Muscle of leg (tissue), 11 donors: ENCODE data around the gene HAUS3. TPM values are rescaled to one million over a fixed set of nuclear protein-coding genes. Genes with fewer than 3 reads are reported as not detected.

Source experiments
- DNase-seq: peaks from one replicate; pipeline ENCODE4 v3.0.0; 2013
- H3K27ac ChIP-seq: one replicate; pipeline ENCODE4 v1.5.1; 2013; ENCODE audit warnings: mild to moderate bottlenecking, low read length, control low read depth
- H3K27me3 ChIP-seq: one replicate; pipeline ENCODE4 v1.6.1; 2013; ENCODE audit warnings: low read length; ENCODE audit not compliant: control insufficient read depth, insufficient read depth
- H3K36me3 ChIP-seq: one replicate; pipeline ENCODE4 v1.6.1; 2013; ENCODE audit warnings: low read length; ENCODE audit not compliant: control insufficient read depth, insufficient read depth
- H3K4me1 ChIP-seq: one replicate; pipeline ENCODE4 v1.6.1; 2013; ENCODE audit warnings: low read length; ENCODE audit not compliant: control insufficient read depth, insufficient read depth
- H3K4me3 ChIP-seq: one replicate; pipeline ENCODE4 v1.5.1; 2013; ENCODE audit warnings: low read length, control low read depth
- H3K9me3 ChIP-seq: replicated peaks from 2 replicates; pipeline ENCODE4 v1.6.1; 2013; ENCODE audit warnings: low read depth, low read length; ENCODE audit not compliant: control insufficient read depth
- WGBS: methylation state at CpG from one replicate; pipeline ENCODE4 v1.1.5; 2013; ENCODE audit warnings: missing lambda C conversion rate; ENCODE audit not compliant: insufficient coverage; 5-methylcytosine and 5-hydroxymethylcytosine counted together
- polyA plus RNA-seq, 8 donors: library from polyadenylated mRNA; unstranded; fragments of 120-200 nt; gene quantifications; one replicate each; pipeline versions ENCODE4 v1.2.1 to v1.2.3, GENCODE V29; 2013; ENCODE audit warnings: inconsistent platforms in 1 of 8, low replicate concordance in 1 of 8; ENCODE audit not compliant: insufficient read length in 8 of 8, insufficient read depth in 1 of 8
- total RNA-seq: library from RNA; stranded (reverse); fragments of 120-200 nt; gene quantifications from one replicate; pipeline ENCODE4 v1.2.4, GENCODE V29; 2013

Gene HAUS3
- total and polyA plus RNA-seq, 9 donors, result 11.5 to 15.6 (median 12.9) TPM

DNA sequence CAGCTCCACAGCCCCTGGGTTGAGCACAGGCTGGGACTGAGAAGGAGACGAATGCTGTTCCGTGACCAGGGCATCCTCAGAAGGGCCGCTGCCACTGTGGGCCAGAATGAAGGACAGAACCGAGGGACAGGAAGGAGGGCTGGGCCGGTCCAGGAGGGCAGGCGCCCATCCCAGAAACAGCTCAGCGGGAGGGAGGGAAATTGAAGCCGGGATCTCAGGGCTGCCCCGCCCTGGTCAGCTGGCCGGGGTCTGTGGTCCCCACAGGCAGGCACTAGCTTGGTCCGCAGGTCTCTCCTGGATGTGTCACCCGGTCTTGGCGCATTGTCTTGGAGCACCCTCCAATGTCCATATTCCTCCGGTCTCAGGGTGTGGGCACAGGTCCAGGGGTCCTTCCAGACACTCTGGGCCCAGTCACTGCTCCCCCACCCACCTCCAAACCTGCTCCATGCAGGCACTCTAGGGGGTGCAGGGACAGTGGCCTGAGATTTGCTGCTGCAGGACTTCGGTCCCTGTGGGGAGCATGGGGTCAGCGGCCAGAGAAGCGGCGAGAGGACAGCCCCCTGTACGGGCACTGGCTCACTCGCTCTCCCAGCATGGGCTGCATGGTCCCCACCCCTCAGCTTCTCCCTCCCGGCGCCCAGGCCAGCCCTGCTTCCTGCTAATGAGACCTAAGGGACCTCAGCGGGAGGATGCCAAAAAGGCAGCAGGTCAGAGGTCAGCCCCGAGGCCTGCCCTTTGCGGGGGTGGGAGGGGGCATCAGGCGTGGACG is 43.9 kb upstream of the HAUS3 start:
- DNase-seq, result no peak
- no peaks in the 10 kb centered on the region for H3K27me3 ChIP-seq
- WGBS, result 64% methylated on average over 21 of the region's 27 CpGs
- peaks cover 22% of the 10 kb centered on the region for H3K4me1 ChIP-seq
- H3K27ac ChIP-seq, result no peak overlapping the region
- H3K4me3 ChIP-seq, result no peak overlapping the region
- no peaks in the 10 kb centered on the region for H3K9me3 ChIP-seq
- H3K36me3 ChIP-seq, result no peaks in the 10 kb centered on the region

DNA sequence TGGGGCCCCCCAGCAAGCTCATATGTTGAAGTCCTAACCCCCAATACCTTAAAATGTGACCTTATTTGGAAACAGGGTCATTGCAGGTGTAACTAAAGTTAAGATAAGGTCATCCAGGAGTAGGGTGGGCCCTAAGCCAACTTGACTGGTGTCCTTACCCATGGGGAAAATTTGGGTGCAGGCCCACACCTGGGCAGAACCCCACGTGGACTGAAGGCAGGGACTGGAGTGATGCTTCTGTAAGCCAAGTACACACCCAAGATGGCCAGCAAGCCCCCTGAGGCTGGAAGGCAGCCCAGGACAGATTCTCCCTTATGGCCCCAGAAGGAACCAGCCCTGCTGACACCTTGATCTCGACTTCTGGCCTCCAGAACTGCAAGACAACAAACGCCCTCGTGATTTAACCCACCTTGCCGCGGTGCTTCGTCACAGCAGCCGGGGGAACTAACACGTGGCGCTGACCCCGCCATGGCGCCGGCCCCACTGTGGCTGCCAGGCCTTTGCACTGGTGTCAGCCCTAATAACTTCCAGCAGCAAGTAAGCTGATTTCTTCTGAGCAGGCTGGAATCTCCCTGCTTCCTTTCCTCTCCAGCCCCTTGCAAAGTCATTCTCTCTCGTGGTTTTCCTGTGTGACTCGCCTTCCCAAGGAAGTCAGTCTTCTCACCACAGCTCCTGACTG is 43.2 kb upstream of the HAUS3 start:
- no peak for DNase-seq
- Histone ChIP-seq H3K36me3 (no peaks in the 10 kb centered on the region), H3K4me1 (peaks cover 17% of the 10 kb centered on the region), H3K27ac (no peak overlapping the region), H3K27me3 (no peaks in the 10 kb centered on the region), H3K4me3 (no peak overlapping the region), H3K9me3 (no peaks in the 10 kb centered on the region)
- 78% methylated on average over 13 of the region's 15 CpGs for WGBS

DNA sequence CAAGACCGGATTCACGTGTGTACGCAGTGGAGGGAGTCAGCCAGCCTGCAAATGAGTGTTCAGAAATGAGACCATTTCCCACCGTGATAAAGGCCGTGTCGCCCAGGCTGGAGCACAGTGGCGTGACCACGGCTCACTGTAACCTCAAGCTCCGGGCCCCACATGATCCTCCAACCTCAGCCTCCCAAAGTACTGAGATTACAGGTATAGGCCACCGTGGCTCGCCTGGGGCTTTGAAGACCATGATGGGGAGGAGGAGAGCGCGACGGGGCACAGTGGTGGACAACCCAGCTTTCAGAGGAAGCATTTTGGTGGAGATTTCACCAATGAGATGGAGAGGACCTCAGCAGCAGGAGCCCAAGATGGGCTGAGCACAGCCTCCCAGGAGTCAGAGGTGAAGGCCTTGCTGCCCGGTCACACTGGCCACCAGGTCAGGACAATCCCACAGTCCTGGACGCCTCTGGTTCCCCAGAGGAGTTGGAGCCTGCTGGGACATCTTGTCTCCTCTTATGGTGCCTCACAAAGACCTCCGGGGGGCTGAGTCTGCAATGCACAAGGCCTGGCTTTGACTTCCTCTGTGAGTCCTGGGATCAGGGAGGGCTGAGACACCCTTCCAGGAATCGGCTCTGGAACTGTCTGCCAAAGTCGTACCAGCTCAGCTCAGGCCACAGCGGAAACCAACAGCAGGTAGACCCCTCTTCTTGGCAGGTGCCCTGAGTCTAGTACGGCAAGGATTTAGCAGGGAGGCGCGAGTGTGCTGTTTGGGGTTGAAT is 42.4 kb upstream of the HAUS3 start:
- no peaks in the 10 kb centered on the region for H3K36me3 ChIP-seq
- H3K4me3 ChIP-seq, result no peak overlapping the region
- H3K9me3 ChIP-seq, result no peaks in the 10 kb centered on the region
- H3K4me1 ChIP-seq, result peaks cover 17% of the 10 kb centered on the region
- 91% methylated on average over 14 of the region's 23 CpGs for WGBS
- no peak overlapping the region for H3K27ac ChIP-seq
- no peaks in the 10 kb centered on the region for H3K27me3 ChIP-seq
- DNase-seq, result no peak

DNA sequence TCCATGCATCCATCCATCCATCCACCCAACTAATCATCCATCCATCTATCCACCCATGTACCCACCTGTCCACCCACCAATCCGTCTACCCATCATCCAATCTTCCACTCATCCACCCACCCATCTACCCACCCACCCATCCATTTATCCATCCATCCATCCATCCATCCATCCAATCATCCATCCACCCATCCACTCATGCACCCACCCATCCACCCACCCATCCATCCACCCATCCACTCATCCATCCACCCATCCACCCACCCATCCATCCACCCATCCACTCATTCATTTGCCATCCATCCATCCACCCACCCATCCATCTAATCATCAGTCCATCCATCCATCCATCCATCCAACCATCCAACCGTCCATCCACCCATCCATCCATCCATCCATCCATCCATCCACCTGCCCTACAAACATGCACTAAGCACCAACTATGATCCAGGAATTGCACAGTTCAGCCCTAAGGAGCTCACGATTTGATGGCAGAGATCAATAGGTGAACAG is 41.3 kb upstream of the HAUS3 start:
- peaks cover 17% of the 10 kb centered on the region for H3K4me1 ChIP-seq
- H3K27me3 ChIP-seq, result no peaks in the 10 kb centered on the region
- H3K4me3 ChIP-seq, result no peak overlapping the region
- no peaks in the 10 kb centered on the region for H3K36me3 ChIP-seq
- H3K9me3 ChIP-seq, result no peaks in the 10 kb centered on the region
- H3K27ac ChIP-seq, result no peak overlapping the region
- 91% methylated on average over 3 of the region's 3 CpGs for WGBS
- DNase-seq, result no peak

DNA sequence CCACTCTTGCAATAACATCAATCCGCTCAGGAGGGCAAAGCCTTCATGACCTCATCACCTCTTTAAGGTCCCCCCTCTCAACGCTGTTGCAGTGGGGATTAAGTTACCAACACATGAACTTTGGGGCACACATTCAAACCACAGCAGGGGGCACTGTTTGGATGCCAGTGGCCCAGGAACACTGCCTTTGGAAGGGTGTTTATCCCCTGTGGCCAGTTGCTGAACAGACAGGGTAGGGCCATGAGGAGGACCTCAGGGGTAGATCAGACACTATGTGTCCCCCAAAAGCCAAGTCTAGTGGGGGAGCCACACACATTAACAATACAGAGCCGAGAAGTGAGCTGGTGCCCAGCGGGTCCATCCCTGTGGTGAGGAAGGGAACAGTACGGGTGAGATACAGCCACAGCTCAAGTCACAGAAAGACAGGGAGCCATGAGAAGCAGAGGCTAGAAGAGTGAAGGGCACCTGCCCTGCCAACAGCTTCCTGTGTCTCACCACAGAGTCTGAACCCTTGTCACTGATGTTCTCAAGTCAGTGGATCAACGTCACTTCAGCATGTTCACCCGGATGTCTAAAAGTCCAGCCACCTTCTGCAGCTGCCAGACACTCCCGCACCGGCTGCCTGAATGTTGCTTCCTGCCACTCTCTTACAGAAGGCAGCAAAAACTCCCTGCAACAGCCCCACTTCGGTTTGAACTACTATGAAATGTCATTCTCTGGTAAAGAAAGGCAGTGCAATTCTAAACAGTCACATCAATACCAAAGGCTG is 39.8 kb upstream of the HAUS3 start:
- no peak for DNase-seq
- Histone ChIP-seq H3K36me3 (no peaks in the 10 kb centered on the region), H3K9me3 (no peaks in the 10 kb centered on the region), H3K27ac (peak overlapping the region; percentile 47), H3K27me3 (no peaks in the 10 kb centered on the region), H3K4me3 (no peak overlapping the region), H3K4me1 (peaks cover 9% of the 10 kb centered on the region)
- WGBS, result 33% methylated on average over 6 of the region's 10 CpGs

DNA sequence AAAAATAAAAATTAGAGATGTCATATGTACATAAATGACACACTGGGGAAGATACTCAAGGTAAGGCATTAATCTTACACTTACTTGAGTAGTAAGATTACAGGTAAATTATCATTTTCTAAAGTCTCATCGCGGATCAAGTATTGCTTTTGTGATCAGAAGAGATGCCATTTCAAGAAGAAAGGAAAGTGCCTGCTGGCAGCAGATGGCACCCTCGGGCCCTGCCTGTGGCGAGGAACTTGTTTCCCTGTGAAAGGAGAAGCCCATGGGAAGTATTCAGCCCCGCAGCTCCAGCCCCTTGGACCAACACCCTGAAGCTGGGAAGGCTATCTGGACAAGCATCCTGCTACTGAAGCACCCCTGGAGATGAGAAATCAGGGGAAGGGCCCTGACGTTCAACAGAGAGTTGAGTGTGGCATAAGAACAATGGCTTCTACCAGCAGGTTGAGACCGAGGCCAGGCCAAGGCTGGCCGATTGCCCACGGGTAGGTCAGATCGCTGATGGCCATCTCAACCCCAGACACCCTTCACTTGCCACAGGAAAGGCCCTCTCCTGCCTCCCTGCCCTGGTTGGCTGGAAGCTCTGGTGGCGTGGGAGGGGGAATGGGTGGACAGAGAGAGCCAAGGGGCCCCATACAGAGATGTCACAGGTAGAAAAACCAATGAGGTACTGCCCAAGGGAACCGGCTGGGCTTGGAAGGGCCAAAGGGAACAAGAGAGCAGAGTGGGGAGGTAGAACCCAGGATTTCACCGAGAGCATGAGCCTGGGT is 38.8 kb upstream of the HAUS3 start:
- Histone ChIP-seq H3K27me3 (no peaks in the 10 kb centered on the region), H3K36me3 (no peaks in the 10 kb centered on the region), H3K27ac (no peak overlapping the region), H3K9me3 (no peaks in the 10 kb centered on the region), H3K4me1 (peaks cover 6% of the 10 kb centered on the region), H3K4me3 (no peak overlapping the region)
- DNase-seq, result no peak
- 94% methylated on average over 5 of the region's 13 CpGs for WGBS

DNA sequence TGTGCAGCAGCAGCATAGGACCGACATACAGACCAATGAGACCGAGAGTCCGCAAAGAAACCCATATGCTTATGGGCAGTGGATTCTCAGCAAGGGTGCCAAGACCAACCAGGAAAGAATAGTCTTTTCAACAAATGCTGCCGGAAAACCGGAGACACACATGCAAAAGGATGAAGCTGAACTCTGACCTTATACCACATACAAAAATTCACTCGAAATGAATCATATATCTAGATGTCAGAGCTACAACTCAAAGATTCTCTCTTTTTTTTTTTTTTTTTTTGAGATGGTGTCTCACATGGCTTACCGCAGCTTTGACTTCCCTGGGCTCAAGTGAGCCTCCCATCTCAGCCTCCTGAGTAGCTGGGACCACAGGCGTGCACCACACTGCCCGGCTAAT is 36.0 kb upstream of the HAUS3 start:
- Histone ChIP-seq H3K27me3 (no peaks in the 10 kb centered on the region), H3K9me3 (no peaks in the 10 kb centered on the region), H3K36me3 (no peaks in the 10 kb centered on the region), H3K4me1 (peaks cover 5% of the 10 kb centered on the region), H3K27ac (no peak overlapping the region), H3K4me3 (no peak overlapping the region)
- DNase-seq, result no peak
- WGBS, result 98% methylated on average over 7 of the region's 9 CpGs

DNA sequence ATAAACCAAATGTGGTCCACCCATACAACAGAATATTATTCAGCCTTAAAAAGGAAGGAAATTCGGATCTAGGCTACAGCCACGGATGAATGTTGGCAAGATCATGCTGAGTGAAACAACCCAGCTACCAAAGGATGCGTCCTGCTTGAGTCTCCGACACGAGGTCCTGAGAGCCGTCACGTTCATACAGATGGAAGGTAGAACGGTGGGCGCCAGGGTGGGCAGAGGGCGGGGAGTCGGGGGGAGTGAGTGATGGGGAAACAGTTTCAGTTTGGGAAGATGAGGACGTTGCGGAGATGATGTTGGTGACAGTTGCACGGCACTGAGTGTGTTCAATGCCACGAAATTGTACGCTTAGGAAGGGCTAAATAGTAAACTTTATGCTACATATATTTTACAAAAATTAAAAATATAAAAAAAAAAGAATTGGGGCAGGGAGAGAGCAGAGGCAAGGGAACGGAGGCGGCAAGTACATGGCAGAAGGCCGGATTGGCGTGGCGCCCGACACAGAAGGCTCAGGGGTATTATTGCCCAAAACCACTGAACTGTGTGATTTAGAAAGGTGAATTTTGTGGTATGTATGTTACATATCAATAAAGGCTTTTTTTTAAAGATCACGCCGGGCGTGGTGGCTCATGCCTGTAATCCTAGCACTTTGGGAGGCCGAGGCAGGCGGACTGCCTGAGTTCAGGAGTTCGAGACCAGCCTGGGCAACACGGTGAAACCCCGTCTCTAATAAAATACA is 34.8 kb upstream of the HAUS3 start:
- H3K4me3 ChIP-seq, result no peak overlapping the region
- no peaks in the 10 kb centered on the region for H3K9me3 ChIP-seq
- DNase-seq, result no peak
- 92% methylated on average over 20 of the region's 30 CpGs for whole genome bisulfite sequencing
- H3K27ac ChIP-seq, result no peak overlapping the region
- H3K27me3 ChIP-seq, result no peaks in the 10 kb centered on the region
- H3K4me1 ChIP-seq, result peaks cover 3% of the 10 kb centered on the region
- no peaks in the 10 kb centered on the region for H3K36me3 ChIP-seq
